Breast epithelium (tissue), 4 donors: ENCODE results near the gene CCDC92B. TPM values are rescaled to one million over a fixed set of nuclear protein-coding genes. Genes with fewer than 3 reads are reported as not detected.

Source experiments
- DNase-seq, 2 donors: peaks; one replicate each; pipeline ENCODE4 v3.0.0-alpha.2; 2019; ENCODE audit warnings: low spot score in 2 of 2
- H3K27ac ChIP-seq, 2 donors: fragments of 200-600 bp; sonication (generic) in 1 of 2; one replicate each; pipeline ENCODE4 v1.5.1; 2016 to 2019; ENCODE audit warnings: mild to moderate bottlenecking in 1 of 2
- H3K27me3 ChIP-seq, 2 donors: fragments of 200-600 bp; sonication (generic) in 1 of 2; one replicate each; pipeline versions ENCODE4 v1.5.1 to v1.6.0; 2017 to 2019; ENCODE audit warnings: control low read depth in 1 of 2, mild to moderate bottlenecking in 1 of 2
- H3K36me3 ChIP-seq: fragments of 200-600 bp; one replicate; pipeline ENCODE4 v1.5.1; 2019
- H3K4me1 ChIP-seq, 2 donors: fragments of 200-600 bp; sonication (generic); one replicate each; pipeline ENCODE4 v1.5.1; 2016 to 2019; ENCODE audit warnings: control low read depth in 1 of 2
- H3K4me3 ChIP-seq, 3 donors: fragments of 200-600 bp; sonication (generic); 1 replicate in 2 of 3; 2 replicates in 1 of 3; pipeline ENCODE4 v1.5.1; 2016 to 2019; ENCODE audit warnings: mild to moderate bottlenecking in 3 of 3, moderate library complexity in 2 of 3
- H3K9me3 ChIP-seq, 2 donors: fragments of 200-600 bp; sonication (generic) in 1 of 2; one replicate each; pipeline ENCODE4 v1.5.1; 2016 to 2019; ENCODE audit warnings: control low read depth in 1 of 2
- POLR2A ChIP-seq: fragments of 450-650 bp; IDR thresholded peaks from one replicate; pipeline ENCODE4 v1.6.1; 2016; ENCODE audit warnings: antibody characterized with exemption, mild to moderate bottlenecking, moderate library complexity
- POLR2AphosphoS5 ChIP-seq, 3 donors: sonication (generic); formaldehyde crosslinking; IDR thresholded peaks; one replicate each; pipeline ENCODE4 v1.6.1; 2017; ENCODE audit warnings: antibody characterized with exemption in 3 of 3
- intact Hi-C: fragments of 100-400 bp; cut with DNase I; formaldehyde crosslinking; loops from one replicate; pipeline ENCODE4 v1.15.1; 2023; ENCODE audit warnings: low total_unique reads
- total RNA-seq, 3 donors: library from RNA; depleted of rRNA; stranded (reverse); fragments of >200 nt; gene quantifications; one replicate each; pipeline ENCODE4 v1.1.0, GENCODE V29; 2016
- TF ChIP-seq, protein P1 (sequence below), 3 donors: fragments of 450-650 bp; IDR thresholded peaks; one replicate each; pipeline ENCODE4 v1.5.1; 2016 to 2017; ENCODE audit warnings: antibody characterized with exemption in 3 of 3, mild to moderate bottlenecking in 3 of 3, moderate library complexity in 3 of 3

The CCDC92B gene
- total RNA-seq, 3 donors from 2014 or later, result 0.33 TPM; not detected in 2

GRCh38 chr17:2758870-2759269 lies 9.4 kb upstream of the CCDC92B start:
- peaks cover 0 to 26% of the 10 kb centered on the region in 2 donors for H3K27me3 ChIP-seq
- TF ChIP-seq, protein P1, sequence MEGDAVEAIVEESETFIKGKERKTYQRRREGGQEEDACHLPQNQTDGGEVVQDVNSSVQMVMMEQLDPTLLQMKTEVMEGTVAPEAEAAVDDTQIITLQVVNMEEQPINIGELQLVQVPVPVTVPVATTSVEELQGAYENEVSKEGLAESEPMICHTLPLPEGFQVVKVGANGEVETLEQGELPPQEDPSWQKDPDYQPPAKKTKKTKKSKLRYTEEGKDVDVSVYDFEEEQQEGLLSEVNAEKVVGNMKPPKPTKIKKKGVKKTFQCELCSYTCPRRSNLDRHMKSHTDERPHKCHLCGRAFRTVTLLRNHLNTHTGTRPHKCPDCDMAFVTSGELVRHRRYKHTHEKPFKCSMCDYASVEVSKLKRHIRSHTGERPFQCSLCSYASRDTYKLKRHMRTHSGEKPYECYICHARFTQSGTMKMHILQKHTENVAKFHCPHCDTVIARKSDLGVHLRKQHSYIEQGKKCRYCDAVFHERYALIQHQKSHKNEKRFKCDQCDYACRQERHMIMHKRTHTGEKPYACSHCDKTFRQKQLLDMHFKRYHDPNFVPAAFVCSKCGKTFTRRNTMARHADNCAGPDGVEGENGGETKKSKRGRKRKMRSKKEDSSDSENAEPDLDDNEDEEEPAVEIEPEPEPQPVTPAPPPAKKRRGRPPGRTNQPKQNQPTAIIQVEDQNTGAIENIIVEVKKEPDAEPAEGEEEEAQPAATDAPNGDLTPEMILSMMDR (IDR thresholded peaks at IDR 0.05), result no peak
- TF ChIP-seq POLR2A, result no peak
- no peak for TF ChIP-seq POLR2AphosphoS5 (IDR thresholded peaks at IDR 0.05)

DNA sequence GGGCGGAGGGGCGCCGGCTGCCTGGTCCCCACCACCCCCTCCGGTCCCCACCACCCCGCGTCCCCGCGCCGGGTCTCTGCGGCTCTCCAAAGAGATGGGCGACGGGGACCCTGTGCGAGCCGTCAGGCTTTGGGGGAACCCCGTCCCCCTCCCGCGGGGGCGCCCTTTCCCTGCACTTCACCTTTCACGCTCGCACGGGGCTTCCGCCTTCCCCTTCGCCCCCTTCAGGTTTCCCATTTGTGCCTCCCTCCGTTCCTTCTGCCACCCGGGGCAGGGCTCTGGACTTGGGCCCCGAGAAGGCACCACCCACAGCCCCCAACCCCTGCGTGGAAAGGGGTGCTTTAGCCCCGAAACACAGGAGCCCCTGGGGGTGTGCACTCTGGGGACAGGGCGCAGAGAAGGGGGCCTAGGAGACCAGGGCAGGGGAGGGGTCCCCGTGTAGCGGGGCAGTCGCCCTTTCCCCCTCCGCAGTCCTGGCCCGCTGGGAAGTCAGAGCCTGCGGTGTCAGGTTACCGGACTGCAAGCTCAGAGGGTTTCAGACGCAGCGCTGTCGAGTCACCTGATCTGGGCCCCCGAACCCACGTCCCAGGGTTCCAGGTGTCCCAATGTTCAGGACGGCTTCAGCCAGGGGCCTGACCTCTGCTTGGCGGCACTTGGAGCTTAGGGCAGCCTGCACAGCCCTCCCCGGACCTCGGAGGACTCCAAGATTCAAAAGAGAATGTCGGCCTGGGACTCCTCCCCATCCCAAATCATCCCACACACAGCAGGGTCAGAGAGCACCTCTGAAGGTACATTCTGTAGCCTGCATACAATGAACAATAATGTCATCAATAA lies 6.7 kb upstream of the CCDC92B start:
- Histone ChIP-seq H3K4me1 (peaks cover 0 to 9% of the 10 kb centered on the region in 2 donors), H3K27me3 (peaks cover 0 to 33% of the 10 kb centered on the region in 2 donors), H3K9me3 (no peaks in the 10 kb centered on the region), H3K27ac (no peak overlapping the region), H3K36me3 (no peaks in the 10 kb centered on the region), H3K4me3 (peak overlapping the region in 2 of 3 donors; percentile 43 to 62)
- intact Hi-C loops, result no loop called here
- TF ChIP-seq POLR2AphosphoS5 (IDR thresholded peaks at IDR 0.05) (no peak), POLR2A (no peak)
- TF ChIP-seq, protein P1 (IDR thresholded peaks at IDR 0.05), result no peak
- DNase-seq, result no peak

More at GRCh38 chr17:2758870-2759269, 9.4 kb upstream of the CCDC92B start:
- Histone ChIP-seq H3K4me3 (no peak overlapping the region), H3K4me1 (peaks cover 0 to 9% of the 10 kb centered on the region in 2 donors), H3K36me3 (no peaks in the 10 kb centered on the region), H3K9me3 (no peaks in the 10 kb centered on the region), H3K27ac (no peak overlapping the region)
- no peak for DNase-seq
- intact Hi-C loops, result no loop called here

DNA sequence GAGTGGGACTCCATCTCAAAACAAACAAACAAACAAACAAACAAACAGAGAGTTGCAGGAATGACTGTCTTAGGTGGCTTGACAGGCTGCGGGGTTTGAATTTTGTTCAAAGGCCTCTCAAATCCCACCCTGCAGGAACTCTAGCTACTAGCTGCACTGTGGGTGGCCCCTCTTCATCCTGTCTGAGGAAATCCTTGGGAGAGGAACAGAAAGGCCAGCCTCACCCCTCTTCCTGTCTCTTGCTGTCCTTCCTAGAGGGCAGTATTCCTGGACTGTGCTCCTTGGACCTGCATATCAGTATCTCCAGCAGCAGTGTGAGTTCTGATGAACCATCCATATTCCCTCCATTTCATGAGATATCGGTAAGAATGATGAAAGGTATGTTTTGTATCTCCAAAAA lies 2.0 kb upstream of the CCDC92B start:
- no peak for DNase-seq
- H3K36me3 ChIP-seq, result no peaks in the 10 kb centered on the region
- H3K27me3 ChIP-seq, result peaks cover 2 to 69% of the 10 kb centered on the region in 2 donors
- intact Hi-C loops, result no loop called here
- no peak for TF ChIP-seq POLR2A
- no peaks in the 10 kb centered on the region for H3K9me3 ChIP-seq
- H3K4me3 ChIP-seq, result no peak overlapping the region
- H3K27ac ChIP-seq, result no peak overlapping the region
- peaks cover 0 to 9% of the 10 kb centered on the region in 2 donors for H3K4me1 ChIP-seq

- H3K27me3 ChIP-seq, result peaks cover 2 to 63% of the 10 kb centered on the region in 2 donors
Measured at GRCh38 chr17:2750721-2751120, 1.3 kb upstream of the CCDC92B start.

DNA sequence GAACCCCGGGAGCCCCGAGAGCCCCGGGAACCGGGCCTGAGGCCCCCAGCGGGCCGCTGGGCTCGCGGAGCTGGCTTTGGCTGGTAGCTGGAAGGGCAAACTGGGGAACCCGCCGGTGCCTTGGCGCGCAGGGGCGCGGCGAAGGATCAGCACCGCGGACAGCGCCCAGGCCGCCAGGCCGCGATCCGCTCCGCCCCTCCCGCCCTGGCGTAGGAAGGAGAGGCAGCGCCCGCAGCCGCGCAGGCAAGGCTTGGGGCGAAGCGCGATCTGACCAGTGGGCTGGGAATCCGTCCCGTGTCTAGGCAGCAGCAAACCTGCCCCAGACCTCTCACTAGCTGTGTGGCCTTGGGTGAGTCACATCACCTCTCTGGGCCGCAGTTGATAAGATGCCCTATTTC lies 331 bp upstream of the CCDC92B start:
- no peaks in the 10 kb centered on the region for H3K9me3 ChIP-seq
- H3K27ac ChIP-seq, result no peak overlapping the region
- TF ChIP-seq POLR2A, result no peak
- no peak for TF ChIP-seq POLR2AphosphoS5 (IDR thresholded peaks at IDR 0.05)
- TF ChIP-seq, protein P1 (IDR thresholded peaks at IDR 0.05), result no peak
- peaks cover 2 to 58% of the 10 kb centered on the region in 2 donors for H3K27me3 ChIP-seq
- intact Hi-C loops, result no loop called here
- H3K36me3 ChIP-seq, result no peaks in the 10 kb centered on the region
- peak; percentile 22 to 67 for DNase-seq
- no peaks in the 10 kb centered on the region for H3K4me1 ChIP-seq
- H3K4me3 ChIP-seq, result peak overlapping the region in 2 of 3 donors; percentile 24 to 54

More at GRCh38 chr17:2750721-2751120, 1.3 kb upstream of the CCDC92B start:
- Histone ChIP-seq H3K27ac (no peak overlapping the region), H3K9me3 (no peaks in the 10 kb centered on the region), H3K4me3 (no peak overlapping the region), H3K36me3 (no peaks in the 10 kb centered on the region), H3K4me1 (peaks cover 0 to 2% of the 10 kb centered on the region in 2 donors)
- no peak for DNase-seq
- TF ChIP-seq POLR2A (no peak), POLR2AphosphoS5 (IDR thresholded peaks at IDR 0.05) (no peak)
- TF ChIP-seq, protein P1 (IDR thresholded peaks at IDR 0.05), result no peak
- intact Hi-C loops, result no loop called here
